Fibroblast of the aortic adventitia (primary cell): Measurements from ENCODE around the gene SAMM50. TPM values are rescaled to one million over a fixed set of nuclear protein-coding genes. Genes with fewer than 3 reads are reported as not detected.

Source experiments
- DNase-seq: peaks from one replicate; pipeline ENCODE4 v3.0.0-alpha.2; 2010; ENCODE audit warnings: low read depth
- H3K4me3 ChIP-seq: 2 replicates; pipeline ENCODE4 v1.5.1; 2011; ENCODE audit warnings: low read depth, mild to moderate bottlenecking, control low read depth, low read length, moderate library complexity
- total RNA-seq: library from RNA; depleted of rRNA; stranded (reverse); fragments of >200 nt; gene quantifications from 2 replicates; pipeline ENCODE4 v1.2.3, GENCODE V29; 2012; ENCODE audit warnings: low replicate concordance
- TF ChIP-seq, protein P1 (sequence below): IDR thresholded peaks from 2 replicates; pipeline ENCODE4 v1.5.1; 2011; ENCODE audit warnings: mild to moderate bottlenecking, low read length, control low read depth, inconsistent platforms; ENCODE audit not compliant: insufficient read depth

The SAMM50 gene
- total RNA-seq, 1 donor: 54.3 TPM

DNA sequence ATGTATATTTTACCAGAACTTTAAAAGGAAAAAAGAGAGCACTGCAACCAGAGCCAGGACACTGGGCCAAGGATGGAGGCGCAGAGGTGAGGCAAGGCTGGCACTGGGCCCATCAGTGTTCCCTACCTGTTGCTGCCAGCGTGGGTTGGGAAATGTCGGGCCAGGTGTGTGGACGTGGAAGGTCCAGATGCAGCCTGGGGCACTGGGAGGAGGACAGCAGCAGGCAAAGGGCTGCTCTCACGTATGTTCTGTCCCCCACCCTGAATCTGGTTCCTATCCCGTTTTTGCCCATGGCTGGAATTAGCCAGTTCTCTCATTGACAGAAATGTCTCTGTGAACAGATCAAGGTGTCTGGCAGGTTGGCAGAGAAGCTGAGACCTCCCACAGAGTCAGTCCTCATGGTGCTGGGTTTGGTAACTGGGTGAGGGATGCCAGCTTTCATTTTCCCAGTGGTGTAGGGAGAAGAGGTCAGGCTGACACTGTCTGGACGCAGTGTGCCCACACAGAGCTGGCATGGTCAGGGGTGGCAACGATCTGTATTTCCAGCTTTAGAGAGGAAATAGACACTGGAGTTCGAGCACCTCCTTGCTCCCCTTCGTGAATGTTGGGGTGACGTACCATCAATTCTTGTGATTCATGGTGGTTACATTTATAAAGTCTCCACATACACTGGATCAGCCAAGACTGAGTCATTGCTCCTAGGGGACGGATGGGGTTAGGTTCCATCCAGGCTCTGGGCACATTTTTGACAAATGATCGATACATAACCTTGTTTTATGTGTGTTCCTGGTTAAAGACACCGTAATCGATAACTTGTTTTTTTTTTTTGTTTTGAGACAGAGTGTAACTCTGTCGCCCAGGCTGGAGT is 35.9 kb upstream of the SAMM50 start:
- peak; percentile 33 for DNase-seq
- TF ChIP-seq, protein P1, sequence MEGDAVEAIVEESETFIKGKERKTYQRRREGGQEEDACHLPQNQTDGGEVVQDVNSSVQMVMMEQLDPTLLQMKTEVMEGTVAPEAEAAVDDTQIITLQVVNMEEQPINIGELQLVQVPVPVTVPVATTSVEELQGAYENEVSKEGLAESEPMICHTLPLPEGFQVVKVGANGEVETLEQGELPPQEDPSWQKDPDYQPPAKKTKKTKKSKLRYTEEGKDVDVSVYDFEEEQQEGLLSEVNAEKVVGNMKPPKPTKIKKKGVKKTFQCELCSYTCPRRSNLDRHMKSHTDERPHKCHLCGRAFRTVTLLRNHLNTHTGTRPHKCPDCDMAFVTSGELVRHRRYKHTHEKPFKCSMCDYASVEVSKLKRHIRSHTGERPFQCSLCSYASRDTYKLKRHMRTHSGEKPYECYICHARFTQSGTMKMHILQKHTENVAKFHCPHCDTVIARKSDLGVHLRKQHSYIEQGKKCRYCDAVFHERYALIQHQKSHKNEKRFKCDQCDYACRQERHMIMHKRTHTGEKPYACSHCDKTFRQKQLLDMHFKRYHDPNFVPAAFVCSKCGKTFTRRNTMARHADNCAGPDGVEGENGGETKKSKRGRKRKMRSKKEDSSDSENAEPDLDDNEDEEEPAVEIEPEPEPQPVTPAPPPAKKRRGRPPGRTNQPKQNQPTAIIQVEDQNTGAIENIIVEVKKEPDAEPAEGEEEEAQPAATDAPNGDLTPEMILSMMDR: no peak
- no peak overlapping the region for H3K4me3 ChIP-seq

DNA sequence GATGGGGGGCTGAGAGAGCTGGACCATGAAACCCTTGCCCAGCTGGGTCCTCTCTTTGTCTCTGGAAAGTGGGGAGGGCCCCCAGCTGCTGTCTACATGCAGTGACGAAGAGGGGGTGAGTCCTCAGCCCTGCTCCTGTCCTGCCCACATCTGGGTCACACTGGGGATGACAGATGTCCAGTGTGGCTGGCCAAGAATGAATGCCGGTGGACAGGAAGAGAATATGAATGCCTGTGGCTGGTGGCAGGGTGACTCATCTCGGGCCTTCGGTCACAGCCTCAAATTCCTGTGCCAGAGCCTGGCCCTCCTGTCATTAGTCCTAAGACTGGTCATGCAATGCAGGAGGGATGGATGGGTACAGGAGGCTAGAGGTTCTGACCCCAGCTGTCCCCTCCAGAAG is 33.9 kb upstream of the SAMM50 start:
- TF ChIP-seq, protein P1: no peak
- peak; percentile 42 for DNase-seq
- H3K4me3 ChIP-seq: no peak overlapping the region

DNA sequence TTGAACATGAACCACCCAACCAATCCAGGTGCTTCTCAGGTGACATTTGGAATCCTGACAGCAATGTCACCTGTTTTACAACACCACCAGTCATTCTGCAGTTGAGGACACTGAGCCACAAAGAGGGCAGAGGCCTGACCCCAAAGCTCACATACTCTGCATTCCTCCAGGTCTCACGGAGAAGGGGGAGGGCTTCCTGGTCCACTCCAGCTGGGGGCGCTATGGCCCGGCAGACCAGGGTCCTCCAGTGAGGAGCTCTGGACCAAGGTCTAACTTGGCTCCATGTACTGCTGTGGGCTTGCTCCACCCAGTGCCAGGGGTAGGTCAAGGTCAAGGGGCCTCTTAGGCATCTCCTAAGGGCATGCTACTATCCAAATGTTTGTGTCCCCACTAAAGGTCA is 33.1 kb upstream of the SAMM50 start:
- TF ChIP-seq, protein P1: no peak
- H3K4me3 ChIP-seq: no peak overlapping the region
- no peak for DNase-seq

DNA sequence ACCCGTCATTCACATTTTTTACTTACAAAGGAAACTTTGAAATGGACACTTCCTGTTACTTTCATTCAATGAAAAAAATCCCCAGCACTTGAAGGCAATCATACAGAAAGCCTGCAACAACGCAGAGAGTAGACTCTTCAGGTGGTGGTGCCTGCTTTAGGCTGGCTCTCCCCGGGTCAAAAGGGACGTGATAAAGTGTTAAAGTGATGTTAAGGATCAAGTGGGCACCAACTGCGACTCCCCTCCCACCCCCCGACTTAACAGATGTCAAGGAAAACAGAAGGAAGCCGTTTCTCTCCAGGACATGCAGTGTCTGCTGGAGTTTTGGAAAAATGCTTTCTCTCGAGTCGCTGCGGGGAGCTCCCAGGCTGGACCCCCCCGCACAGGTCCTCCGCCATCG is 32.1 kb upstream of the SAMM50 start:
- peak; percentile 22 for DNase-seq
- peak overlapping the region; percentile 55 for H3K4me3 ChIP-seq
- TF ChIP-seq, protein P1: no peak

DNA sequence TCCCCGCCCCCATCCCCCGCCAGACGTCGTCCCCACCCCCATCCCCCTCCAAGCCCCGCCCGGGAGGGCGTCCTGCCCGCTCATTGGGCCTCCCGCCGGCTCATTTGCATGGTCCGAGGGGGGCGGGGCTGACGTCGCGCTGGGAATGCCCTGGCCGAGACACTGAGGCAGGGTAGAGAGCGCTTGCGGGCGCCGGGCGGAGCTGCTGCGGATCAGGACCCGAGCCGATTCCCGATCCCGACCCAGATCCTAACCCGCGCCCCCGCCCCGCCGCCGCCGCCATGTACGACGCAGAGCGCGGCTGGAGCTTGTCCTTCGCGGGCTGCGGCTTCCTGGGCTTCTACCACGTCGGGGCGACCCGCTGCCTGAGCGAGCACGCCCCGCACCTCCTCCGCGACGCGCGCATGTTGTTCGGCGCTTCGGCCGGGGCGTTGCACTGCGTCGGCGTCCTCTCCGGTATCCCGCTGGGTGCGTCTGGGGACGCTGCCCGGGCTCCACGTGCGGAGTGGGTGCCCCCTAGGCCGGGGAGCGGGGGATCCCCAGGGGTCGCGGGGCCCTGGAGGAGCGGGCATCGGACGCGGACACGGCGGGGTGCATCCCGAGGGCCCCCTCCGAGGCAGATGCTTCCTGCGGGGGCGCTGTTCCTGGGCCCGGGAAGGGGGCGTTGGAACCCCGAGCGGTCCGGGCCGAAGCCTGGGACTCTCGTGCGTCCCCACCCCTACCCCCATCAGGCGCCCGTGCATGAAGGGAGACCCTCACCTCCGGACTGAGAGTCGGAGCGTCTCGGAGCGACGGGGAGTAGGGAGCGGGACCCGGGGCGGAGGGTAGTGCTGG is 31.4 kb upstream of the SAMM50 start, which contains the start of gene PNPLA3:
Gene PNPLA3 (plus strand): TSS at position 175 of the 834 bp plus-strand sequence. CDS start 107 bp downstream, at position 282.
- TF ChIP-seq, protein P1: no peak
- peak; percentile 75 for DNase-seq
- H3K4me3 ChIP-seq: peak within 1 kb of the TSS; percentile 69

DNA sequence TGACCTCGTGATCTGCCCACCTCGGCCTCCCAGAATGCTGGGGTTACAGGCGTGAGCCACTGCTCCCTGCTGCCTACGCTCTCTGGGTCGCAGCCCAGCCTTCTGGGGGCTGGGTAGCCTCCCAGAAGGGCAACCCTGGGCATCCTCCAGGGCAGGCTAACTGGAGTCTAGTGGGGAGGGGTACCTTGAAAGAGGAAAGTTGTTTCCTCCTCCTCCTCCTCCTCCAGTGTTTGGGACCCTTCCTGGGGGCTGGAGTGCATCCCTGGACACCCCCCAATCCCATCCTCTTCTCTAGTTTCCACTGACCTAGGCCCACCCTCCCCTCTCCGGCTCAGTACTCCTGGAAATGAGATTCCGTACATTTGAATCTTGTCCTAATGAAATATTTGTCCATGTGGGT is 30.4 kb upstream of the SAMM50 start:
- no peak overlapping the region for H3K4me3 ChIP-seq
- DNase-seq: no peak
- TF ChIP-seq, protein P1: no peak
